Endothelial cell of umbilical vein (primary cell): ENCODE measurements around the gene IRF6. TPM values are rescaled to one million over a fixed set of nuclear protein-coding genes. Genes with fewer than 3 reads are reported as not detected.

ENCODE experiments used
- BruUV-seq: library from RNA; stranded (reverse); fragments of 400-500 nt; replicated peaks from 2 replicates; lab custom pipeline; 2021; lab: Mats Ljungman, UMichigan
- CTCF ChIA-PET: fragments of 300-600, 350-600 bp; sonication (Branson Sonifier 250); formaldehyde crosslinking; loops from one replicate; lab custom pipeline; 2021; ENCODE audit warnings: antibody characterized with exemption, inconsistent platforms; lab: Charles Lee
- POLR2A ChIA-PET: fragments of 300-600, 350-600 bp; sonication (Branson Sonifier 250); formaldehyde crosslinking; loops from one replicate; lab custom pipeline; 2021; ENCODE audit warnings: antibody characterized with exemption, inconsistent platforms; lab: Charles Lee
- DNase-seq: peaks from one replicate; pipeline ENCODE4 v3.0.0-alpha.2; 2011; ENCODE audit warnings: low read depth, low spot score
- FAIRE-seq: peaks from 2 replicates; lab custom pipeline; 2011; peaks lifted over from hg19 to GRCh38; lab: Jason Lieb, UNC
- H2AFZ ChIP-seq: 2 replicates; pipeline ENCODE4 v1.6.0; 2012; ENCODE audit warnings: low read depth, low read length, control low read depth, inconsistent platforms
- H3K27ac ChIP-seq: 2 replicates; pipeline ENCODE4 v1.5.1; 2011; ENCODE audit warnings: low read depth, mild to moderate bottlenecking, control low read depth, low read length, moderate library complexity; ENCODE audit not compliant: insufficient read depth
- H3K27me3 ChIP-seq, 2 experiments: 2 replicates each; pipeline versions ENCODE4 v1.6.0 to v1.6.1; 2011; ENCODE audit warnings: low read length in 2 of 2, mixed read lengths in 1 of 2; ENCODE audit not compliant: control insufficient read depth in 2 of 2, insufficient read depth in 2 of 2
- H3K36me3 ChIP-seq, 2 experiments: 2 replicates in 1 of 2; 3 replicates in 1 of 2; pipeline ENCODE4 v1.5.1; 2011; ENCODE audit warnings: low read length in 2 of 2, mild to moderate bottlenecking in 1 of 2, moderate library complexity in 1 of 2; ENCODE audit not compliant: control insufficient read depth in 2 of 2, insufficient read depth in 2 of 2; ENCODE audit errors: extremely low read depth in 1 of 2
- H3K4me1 ChIP-seq: 3 replicates; pipeline ENCODE4 v1.5.1; 2011; ENCODE audit warnings: mild to moderate bottlenecking, low read length; ENCODE audit not compliant: control insufficient read depth, insufficient read depth; ENCODE audit errors: extremely low read depth
- H3K4me2 ChIP-seq: 2 replicates; pipeline ENCODE4 v1.6.1; 2011; ENCODE audit warnings: low read length, control low read depth, mixed read lengths; ENCODE audit not compliant: insufficient read depth
- H3K4me3 ChIP-seq, 3 experiments: fragments of 200-600 bp in 1 of 3; sonication (generic), shearing (Covaris generic) in 1 of 3; replicated peaks in 1 of 3; 2 replicates each; pipeline ENCODE4 v1.5.1; 2011 to 2016; ENCODE audit warnings: control low read depth in 3 of 3, low read length in 3 of 3, mild to moderate bottlenecking in 2 of 3, inconsistent platforms in 1 of 3, low read depth in 1 of 3, moderate library complexity in 1 of 3; ENCODE audit not compliant: insufficient read depth in 1 of 3
- H3K79me2 ChIP-seq: 2 replicates; pipeline ENCODE4 v1.6.0; 2012; ENCODE audit warnings: low read length, inconsistent platforms; ENCODE audit not compliant: control insufficient read depth, insufficient read depth
- H3K9ac ChIP-seq: replicated peaks from 2 replicates; pipeline ENCODE3; 2011; ENCODE audit warnings: low read length, control low read depth; ENCODE audit not compliant: insufficient read depth; ENCODE audit errors: extremely low read depth
- H3K9me1 ChIP-seq: replicated peaks from 3 replicates; pipeline ENCODE4 v1.6.0; 2011; ENCODE audit warnings: mild to moderate bottlenecking, low read length; ENCODE audit not compliant: control insufficient read depth, insufficient read depth; ENCODE audit errors: extremely low read depth
- H3K9me3 ChIP-seq: replicated peaks from 2 replicates; pipeline ENCODE4 v1.5.1; 2012; ENCODE audit warnings: low read length, inconsistent platforms; ENCODE audit not compliant: control insufficient read depth, insufficient read depth
- H4K20me1 ChIP-seq: replicated peaks from 2 replicates; pipeline ENCODE3; 2011; ENCODE audit warnings: mild to moderate bottlenecking, low read length; ENCODE audit not compliant: control insufficient read depth, insufficient read depth; ENCODE audit errors: extremely low read depth
- CTCF ChIP-seq, 2 donors: IDR thresholded peaks; 1 replicate in 1 of 2; 2 replicates in 1 of 2; pipeline ENCODE4 v1.5.1; 2011; ENCODE audit warnings: low read length in 2 of 2, mild to moderate bottlenecking in 2 of 2, moderate library complexity in 2 of 2, control low read depth in 1 of 2, inconsistent platforms in 1 of 2, low read depth in 1 of 2; ENCODE audit not compliant: insufficient read depth in 1 of 2; ENCODE audit errors: extremely low read depth in 1 of 2
- EZH2 ChIP-seq: IDR thresholded peaks from 2 replicates; pipeline ENCODE4 v1.6.1; 2012; ENCODE audit warnings: borderline replicate concordance, low read depth, mild to moderate bottlenecking, moderate library complexity, low read length, inconsistent platforms; ENCODE audit not compliant: severe bottlenecking
- FOS ChIP-seq: IDR thresholded peaks from 2 replicates; pipeline ENCODE4 v1.6.1; 2011; ENCODE audit warnings: mild to moderate bottlenecking, low read length, moderate library complexity, borderline replicate concordance; ENCODE audit not compliant: insufficient read depth
- GATA2 ChIP-seq: IDR thresholded peaks from 2 replicates; pipeline ENCODE4 v1.7.0; 2011; ENCODE audit warnings: low read depth, mild to moderate bottlenecking, moderate library complexity, mixed read lengths, low read length; ENCODE audit not compliant: insufficient read length, insufficient read depth
- JUN ChIP-seq: IDR thresholded peaks from 2 replicates; pipeline ENCODE4 v1.6.1; 2011; ENCODE audit warnings: borderline replicate concordance, low read depth; ENCODE audit not compliant: insufficient read length, insufficient read depth
- MAX ChIP-seq: IDR thresholded peaks from 2 replicates; pipeline ENCODE4 v1.6.1; 2011; ENCODE audit not compliant: insufficient read depth, insufficient read length
- MYC ChIP-seq: IDR thresholded peaks from one replicate; pipeline ENCODE4 v1.6.1; 2011; ENCODE audit warnings: mild to moderate bottlenecking, low read depth, low read length
- POLR2A ChIP-seq: IDR thresholded peaks from 2 replicates; pipeline ENCODE4 v1.6.1; 2012; ENCODE audit warnings: low read depth, mild to moderate bottlenecking, control low read depth, low read length
- POLR2AphosphoS5 ChIP-seq: IDR thresholded peaks from 2 replicates; pipeline ENCODE4 v1.6.1; 2012; ENCODE audit warnings: low read depth, mild to moderate bottlenecking, control low read depth, low read length, moderate library complexity; ENCODE audit not compliant: insufficient read depth
- dilution Hi-C: fragments of 300-500 bp; cut with MboI; formaldehyde crosslinking; loops from one replicate; pipeline ENCODE4 v1.15.0; 2019; ENCODE audit warnings: low sequenced_read_pairs; ENCODE audit not compliant: extremely low pct_ligation_motif_present
- intact Hi-C: fragments of 100-400 bp; cut with micrococcal nuclease; formaldehyde crosslinking; loops from one replicate; pipeline ENCODE4 v1.10.0; 2022
- polyA plus RNA-seq, 4 experiments: library from polyadenylated mRNA; depleted of rRNA in 3 of 4; stranded (reverse) in 3 of 4; unstranded in 1 of 4; fragments of >200 nt; gene quantifications; 2 replicates each; pipeline versions ENCODE4 v1.2.1 to v1.2.3, GENCODE V29; 2011 to 2012; ENCODE audit warnings: missing spikeins in 1 of 4
- total RNA-seq: library from RNA; stranded (reverse); gene quantifications from 2 replicates; pipeline ENCODE4 v1.2.3, GENCODE V29; 2021

IRF6 gene
- total and polyA plus RNA-seq, 2 donors (not counting 3 experiments of a cell fraction or from before 2014, with no cell fraction given): 42.0 to 55.8 TPM

GRCh38 chr1:209755926-209756614 lies 49.9 kb downstream of the IRF6 start, which contains the start of gene TRAF3IP3:
TSS of gene TRAF3IP3 (plus strand) at chr1:209756053. CDS start at chr1:209760040, 3,987 bp downstream.
- no peak within 1 kb of the TSS for H2AFZ ChIP-seq
- TF ChIP-seq CTCF (IDR thresholded peaks at IDR 0.05; ENCODE audit: extremely low read depth in 1 of 2, insufficient read depth in 1 of 2, low read depth in 1 of 2, low read length in 2 of 2): no peak
- TF ChIP-seq MAX: no peak
- no peak for TF ChIP-seq EZH2
- no peak for TF ChIP-seq GATA2
- TF ChIP-seq POLR2A: no peak
- no peak for TF ChIP-seq FOS
- no peak for TF ChIP-seq JUN
- no peak for TF ChIP-seq POLR2AphosphoS5
- TF ChIP-seq MYC: no peak
- no peak within 1 kb of the TSS for H3K9ac ChIP-seq
- H3K4me3 ChIP-seq: no peak within 1 kb of the TSS
- peaks cover 2 to 7% of the 10 kb centered on the region in 2 experiments for H3K27me3 ChIP-seq
- H3K79me2 ChIP-seq: no peaks in the 10 kb centered on the region
- CTCF ChIA-PET: interaction anchor here (1.4 kb wide), 1 partner anchor 8 kb away, joined by 5 read pairs; no protein-coding TSS in a partner anchor
- no TSS peak for BruUV-seq
- intact Hi-C loops: no loop called here
- dilution Hi-C loops: no loop called here
- no peaks in the 10 kb centered on the region for H3K9me3 ChIP-seq
- H3K9me1 ChIP-seq: no peaks in the 10 kb centered on the region
- POLR2A ChIA-PET: no interaction called here
- H3K4me1 ChIP-seq: no peaks in the 10 kb centered on the region
- no peak within 1 kb of the TSS for H3K4me2 ChIP-seq
- no peak within 1 kb of the TSS for H3K27ac ChIP-seq
- FAIRE-seq: no peak
- H4K20me1 ChIP-seq: no peaks in the 10 kb centered on the region
- no peaks in the 10 kb centered on the region for H3K36me3 ChIP-seq
- no peak for DNase-seq
